BLaER1 (cell line): Measurements from ENCODE around the gene LAMA2.

ENCODE experiments used
- H3K27ac ChIP-seq: shearing (Covaris generic); formaldehyde crosslinking; 2 replicates; pipeline ENCODE4 v1.8.1; 2022
- H3K27me3 ChIP-seq: shearing (Covaris generic); formaldehyde crosslinking; 2 replicates; pipeline ENCODE4 v1.8.1; 2022
- H3K36me3 ChIP-seq: shearing (Covaris generic); formaldehyde crosslinking; 2 replicates; pipeline ENCODE4 v1.8.1; 2022
- H3K4me1 ChIP-seq: shearing (Covaris generic); formaldehyde crosslinking; 2 replicates; pipeline ENCODE4 v1.8.1; 2022
- H3K4me2 ChIP-seq: shearing (Covaris generic); formaldehyde crosslinking; 2 replicates; pipeline ENCODE4 v1.8.1; 2022
- H3K4me3 ChIP-seq: shearing (Covaris generic); formaldehyde crosslinking; 2 replicates; pipeline ENCODE4 v1.8.1; 2022
- H3K9ac ChIP-seq: shearing (Covaris generic); formaldehyde crosslinking; 2 replicates; pipeline ENCODE4 v1.8.1; 2022
- H3K9me3 ChIP-seq: shearing (Covaris generic); formaldehyde crosslinking; 2 replicates; pipeline ENCODE4 v1.8.1; 2022
- H4K20me1 ChIP-seq: shearing (Covaris generic); formaldehyde crosslinking; 2 replicates; pipeline ENCODE4 v1.8.1; 2022
- Cebpa-rat ChIP-seq: shearing (Covaris generic); IDR thresholded peaks from 2 replicates; pipeline ENCODE4 v1.8.1; 2022

Gene LAMA2

DNA sequence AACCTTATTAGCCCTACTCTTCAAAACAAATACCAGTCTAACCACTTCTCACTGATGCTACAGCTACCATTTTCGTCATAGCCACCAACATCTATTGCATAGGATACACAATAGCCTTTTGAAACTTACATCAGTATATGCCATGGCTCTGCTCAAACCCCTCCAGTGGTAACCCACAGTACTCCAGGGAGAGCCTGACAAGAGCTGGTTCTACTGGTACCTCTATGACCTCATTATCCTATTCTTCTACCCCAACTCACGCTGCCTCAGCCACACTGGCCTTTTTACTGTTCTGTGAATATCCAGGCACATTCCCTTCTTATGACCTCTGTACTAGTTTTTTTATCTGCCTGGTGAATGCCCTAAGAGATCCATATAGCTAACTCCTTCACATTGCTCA lies 669.5 kb downstream of the LAMA2 start:
- Histone ChIP-seq H3K9ac (no peak overlapping the region), H3K27me3 (no peaks in the 10 kb centered on the region), H3K27ac (no peak overlapping the region), H3K9me3 (no peaks in the 10 kb centered on the region), H3K4me1 (peaks cover 3% of the 10 kb centered on the region; the same call in 1 of the 2 replicates), H3K36me3 (no peaks in the 10 kb centered on the region), H3K4me3 (no peak overlapping the region), H4K20me1 (no peaks in the 10 kb centered on the region), H3K4me2 (no peak overlapping the region)
- TF ChIP-seq Cebpa-rat, result no peak

DNA sequence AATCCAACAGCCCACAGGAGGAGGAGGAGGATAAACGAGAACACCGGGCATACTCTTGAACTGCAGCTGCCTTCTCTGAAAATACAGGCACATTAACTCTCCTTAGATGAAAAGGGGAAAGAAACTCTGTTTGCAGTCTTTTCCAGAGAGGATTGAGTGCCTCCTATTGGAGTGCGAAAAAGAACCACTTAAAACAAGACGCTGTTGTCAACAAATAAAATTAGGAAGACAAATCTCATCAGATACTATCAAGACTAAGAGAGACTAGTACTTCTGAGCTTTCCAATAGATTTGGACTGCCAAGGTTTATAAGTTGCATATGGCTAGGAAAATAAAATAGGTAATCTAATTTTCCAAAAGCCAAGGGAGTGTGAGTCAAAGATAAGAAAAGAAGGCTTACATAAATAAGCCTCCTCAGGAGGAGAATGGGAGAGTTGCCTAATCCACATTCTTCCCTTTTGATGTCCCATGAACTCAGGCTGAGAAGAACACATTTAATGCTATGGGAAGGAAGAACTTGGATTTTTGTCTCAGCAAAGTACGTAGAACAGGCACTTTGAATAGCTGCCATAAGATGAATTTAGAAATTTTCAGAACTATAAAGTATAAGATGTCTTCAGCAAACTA lies 672.4 kb downstream of the LAMA2 start:
- no peak overlapping the region for H3K9ac ChIP-seq
- no peaks in the 10 kb centered on the region for H4K20me1 ChIP-seq
- H3K9me3 ChIP-seq, result no peaks in the 10 kb centered on the region
- no peak overlapping the region for H3K4me2 ChIP-seq
- H3K27ac ChIP-seq, result no peak overlapping the region
- no peaks in the 10 kb centered on the region for H3K36me3 ChIP-seq
- H3K4me1 ChIP-seq, result no peaks in the 10 kb centered on the region
- H3K27me3 ChIP-seq, result no peaks in the 10 kb centered on the region
- no peak overlapping the region for H3K4me3 ChIP-seq
- TF ChIP-seq Cebpa-rat, result no peak

DNA sequence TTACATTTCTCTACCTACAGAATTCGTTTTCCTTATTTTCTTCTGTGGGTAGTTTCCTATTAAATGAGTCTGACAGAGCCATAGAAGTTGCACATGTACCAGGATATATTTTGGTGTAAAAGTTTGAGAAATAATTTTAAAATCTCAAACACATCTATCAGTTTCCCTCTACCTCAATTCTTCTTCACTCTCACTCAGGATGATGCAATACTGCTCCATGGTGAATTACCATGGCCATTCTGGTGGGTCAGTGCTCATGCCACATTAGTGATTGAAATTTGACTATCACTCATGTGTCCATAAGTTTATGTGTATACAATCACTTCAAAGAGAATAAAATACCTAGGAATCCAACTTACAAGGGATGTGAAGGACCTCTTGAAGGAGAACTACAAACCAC lies 675.3 kb downstream of the LAMA2 start:
- TF ChIP-seq Cebpa-rat, result no peak; the same call in 1 of the 2 replicates
- no peak overlapping the region for H3K4me3 ChIP-seq
- no peak overlapping the region for H3K9ac ChIP-seq
- no peaks in the 10 kb centered on the region for H3K27me3 ChIP-seq
- no peaks in the 10 kb centered on the region for H3K36me3 ChIP-seq
- no peak overlapping the region for H3K4me2 ChIP-seq
- H3K9me3 ChIP-seq, result no peaks in the 10 kb centered on the region
- no peaks in the 10 kb centered on the region for H3K4me1 ChIP-seq
- no peak overlapping the region for H3K27ac ChIP-seq
- no peaks in the 10 kb centered on the region for H4K20me1 ChIP-seq

DNA sequence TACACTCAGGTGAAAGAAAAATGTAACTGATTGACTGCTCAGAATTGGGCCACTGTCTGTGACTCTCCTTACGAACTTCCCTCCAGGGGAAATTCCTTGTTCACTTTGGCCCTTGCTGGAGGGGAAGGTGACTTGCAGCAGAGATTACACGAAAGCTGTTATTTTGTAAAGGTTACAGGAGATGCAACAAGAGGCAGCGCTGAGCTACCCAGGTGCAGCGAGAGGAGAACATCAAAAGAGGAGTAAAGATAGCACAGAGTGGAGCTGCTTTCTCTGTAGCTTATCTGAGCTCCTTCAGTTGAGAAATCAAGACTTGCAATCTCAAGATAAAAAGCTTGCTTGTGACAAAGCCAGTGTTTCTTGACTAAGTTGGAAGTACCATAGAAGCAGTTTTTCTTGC lies 682.4 kb downstream of the LAMA2 start:
- no peak overlapping the region for H3K27ac ChIP-seq
- H3K4me1 ChIP-seq, result no peaks in the 10 kb centered on the region
- no peaks in the 10 kb centered on the region for H4K20me1 ChIP-seq
- no peak overlapping the region for H3K4me2 ChIP-seq
- H3K27me3 ChIP-seq, result no peaks in the 10 kb centered on the region
- no peaks in the 10 kb centered on the region for H3K36me3 ChIP-seq
- no peak for TF ChIP-seq Cebpa-rat
- H3K9ac ChIP-seq, result no peak overlapping the region
- H3K4me3 ChIP-seq, result no peak overlapping the region
- H3K9me3 ChIP-seq, result no peaks in the 10 kb centered on the region; the same call in 1 of the 2 replicates

DNA sequence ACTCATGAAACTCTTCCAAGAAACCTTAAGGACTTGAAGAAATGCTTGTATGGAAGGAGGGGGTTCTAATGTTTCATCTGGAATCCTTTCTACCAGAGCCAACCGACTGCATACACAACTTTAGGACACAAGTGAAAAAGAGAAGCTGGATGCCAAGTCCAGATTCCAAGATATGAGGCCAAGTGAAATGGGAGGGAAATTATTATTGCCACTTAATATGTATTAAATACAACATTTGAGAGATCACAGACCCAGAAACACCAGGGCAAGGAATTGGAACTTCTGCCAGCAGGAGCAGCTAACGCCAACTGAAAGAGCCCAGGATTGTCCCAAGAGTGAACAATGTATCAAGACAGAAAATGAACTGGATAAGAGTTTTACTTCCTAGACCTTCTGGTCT lies 682.9 kb downstream of the LAMA2 start:
- no peaks in the 10 kb centered on the region for H3K4me1 ChIP-seq
- no peaks in the 10 kb centered on the region for H4K20me1 ChIP-seq
- no peaks in the 10 kb centered on the region for H3K27me3 ChIP-seq
- peaks cover 4% of the 10 kb centered on the region for H3K9me3 ChIP-seq
- no peak overlapping the region for H3K4me3 ChIP-seq
- no peak overlapping the region for H3K4me2 ChIP-seq
- TF ChIP-seq Cebpa-rat, result no peak
- H3K36me3 ChIP-seq, result no peaks in the 10 kb centered on the region
- no peak overlapping the region for H3K27ac ChIP-seq
- H3K9ac ChIP-seq, result no peak overlapping the region
